Measurements from ENCODE around the gene ORAI2. TPM values are rescaled to one million over a fixed set of nuclear protein-coding genes. Genes with fewer than 3 reads are reported as not detected.

Gene ORAI2
- total RNA-seq: 10 to 100 TPM; 33.9 to 50.5 TPM
- total RNA-seq: 32.8 to 64.7 reads per million in 2 donors

DNA sequence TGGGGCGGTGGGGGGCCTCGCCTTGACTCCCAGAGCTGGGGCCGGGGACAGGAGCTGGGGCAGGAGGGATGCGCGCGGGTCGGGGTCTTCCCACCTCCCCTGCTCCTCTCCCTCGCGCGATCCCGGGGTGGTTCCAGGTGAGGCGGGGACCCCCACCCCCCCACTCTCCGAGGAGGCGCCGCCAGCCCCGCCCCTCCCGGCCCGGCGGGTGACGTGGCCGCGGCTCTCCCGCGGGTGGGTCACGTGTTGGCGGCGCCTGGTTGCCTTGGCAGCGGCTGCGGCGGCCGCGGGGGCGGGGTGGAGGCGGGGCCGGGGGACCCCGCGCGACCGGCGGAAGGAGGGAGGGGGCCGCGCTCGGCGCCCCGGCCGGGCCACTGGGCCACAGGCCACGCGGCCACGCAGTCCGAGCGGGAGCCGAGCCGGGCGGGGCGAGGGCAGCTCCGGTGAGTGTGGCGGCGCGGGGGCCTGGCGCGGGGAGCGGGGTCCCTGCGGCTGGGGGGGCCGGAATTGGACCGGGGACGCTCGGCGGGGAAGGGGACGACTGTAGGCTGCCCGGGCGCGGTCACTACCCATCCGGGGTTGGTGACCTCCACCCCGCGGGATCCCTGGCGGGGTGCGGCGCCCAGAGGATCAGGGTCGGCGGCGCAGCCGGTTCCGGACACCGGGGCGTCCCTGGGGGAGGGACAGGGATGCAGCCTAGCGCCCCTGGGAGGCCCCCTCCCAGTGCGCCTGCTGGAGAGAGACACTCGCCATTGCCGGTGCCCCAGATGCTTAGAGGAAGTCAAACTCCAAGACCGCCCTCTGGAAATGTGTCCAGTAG is at the start of gene ORAI2:
Gene ORAI2, plus strand, starts transcription at position 357 of the 820 bp plus-strand sequence. CDS start 5,382 bp downstream, outside the sequence.
- Mint-ChIP-seq H3K4me3 (peak within 1 kb of the TSS; percentile 93), H3K27ac (peak within 1 kb of the TSS; percentile 100), H3K36me3 (ENCODE audit: low read depth) (no peaks in the 10 kb centered on the region), H3K4me1 (peaks cover 35% of the 10 kb centered on the region), H3K27me3 (no peaks in the 10 kb centered on the region)
- ATAC-seq (peak; percentile 71), DNase-seq (peak; percentile 83 to 89 (median 85))
- H3K9me3 ChIP-seq (ENCODE audit: control insufficient read depth, low read length, poor library complexity, severe bottlenecking): no peaks in the 10 kb centered on the region

DNA sequence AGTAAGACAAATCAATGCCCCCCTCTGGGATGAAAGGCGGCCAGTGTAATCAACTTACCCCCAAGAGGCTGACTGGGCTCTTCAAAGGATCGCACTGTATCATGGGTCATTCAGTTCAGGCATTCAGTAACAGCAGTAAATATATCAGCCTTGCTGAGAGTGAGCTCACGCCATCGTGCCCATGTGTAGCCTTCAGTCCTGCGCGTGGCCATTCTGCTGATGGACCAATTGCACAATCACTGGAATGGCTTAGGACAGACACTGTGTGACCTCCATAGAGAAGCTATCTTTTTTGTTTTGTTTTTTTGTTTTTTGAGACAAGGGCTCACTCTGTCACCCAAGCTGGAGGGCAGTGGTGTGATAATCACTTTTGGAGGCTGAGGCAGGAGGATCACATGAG is 46.3 kb upstream of the ORAI2 start:
- ATAC-seq (no peak), DNase-seq (no peak)
- no peak overlapping the region for H3K27ac Mint-ChIP-seq

DNA sequence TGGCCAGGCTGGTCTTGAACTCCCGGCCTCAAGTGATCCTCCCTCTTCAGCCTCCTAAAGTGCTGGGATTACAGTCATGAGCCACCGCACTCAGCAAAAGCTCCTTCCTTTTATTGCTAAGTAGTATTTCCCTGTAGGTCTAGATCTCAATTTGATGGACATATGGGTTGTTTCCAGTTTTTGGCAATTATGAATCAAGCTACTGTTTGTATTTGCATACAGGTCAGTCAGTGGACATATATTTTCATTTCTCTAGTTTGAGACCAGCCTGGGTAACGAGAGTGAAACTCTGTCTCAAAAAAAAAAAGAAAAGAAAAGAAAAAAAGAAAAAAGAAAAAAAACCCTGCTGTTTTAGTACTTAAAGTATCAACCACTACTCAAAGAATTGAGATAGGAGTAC is 43.6 kb upstream of the ORAI2 start:
- Mint-ChIP-seq H3K4me1 (peaks cover 5% of the 10 kb centered on the region), H3K27me3 (no peaks in the 10 kb centered on the region), H3K36me3 (ENCODE audit: low read depth) (peaks cover 5% of the 10 kb centered on the region), H3K27ac (peak overlapping the region; percentile 89), H3K4me3 (no peak overlapping the region)
- DNase-seq (no peak), ATAC-seq (no peak)
- no peaks in the 10 kb centered on the region for H3K9me3 ChIP-seq (ENCODE audit: control insufficient read depth, low read length, poor library complexity, severe bottlenecking)

More for the DNA sequence above, 46.3 kb upstream of the ORAI2 start:
- no peak overlapping the region for H3K4me3 Mint-ChIP-seq
- H3K4me1 Mint-ChIP-seq: peaks cover 3% of the 10 kb centered on the region
- H3K36me3 Mint-ChIP-seq (ENCODE audit: low read depth): peaks cover 3% of the 10 kb centered on the region
- no peaks in the 10 kb centered on the region for H3K9me3 ChIP-seq (ENCODE audit: control insufficient read depth, low read length, poor library complexity, severe bottlenecking)
- no peaks in the 10 kb centered on the region for H3K27me3 Mint-ChIP-seq

DNA sequence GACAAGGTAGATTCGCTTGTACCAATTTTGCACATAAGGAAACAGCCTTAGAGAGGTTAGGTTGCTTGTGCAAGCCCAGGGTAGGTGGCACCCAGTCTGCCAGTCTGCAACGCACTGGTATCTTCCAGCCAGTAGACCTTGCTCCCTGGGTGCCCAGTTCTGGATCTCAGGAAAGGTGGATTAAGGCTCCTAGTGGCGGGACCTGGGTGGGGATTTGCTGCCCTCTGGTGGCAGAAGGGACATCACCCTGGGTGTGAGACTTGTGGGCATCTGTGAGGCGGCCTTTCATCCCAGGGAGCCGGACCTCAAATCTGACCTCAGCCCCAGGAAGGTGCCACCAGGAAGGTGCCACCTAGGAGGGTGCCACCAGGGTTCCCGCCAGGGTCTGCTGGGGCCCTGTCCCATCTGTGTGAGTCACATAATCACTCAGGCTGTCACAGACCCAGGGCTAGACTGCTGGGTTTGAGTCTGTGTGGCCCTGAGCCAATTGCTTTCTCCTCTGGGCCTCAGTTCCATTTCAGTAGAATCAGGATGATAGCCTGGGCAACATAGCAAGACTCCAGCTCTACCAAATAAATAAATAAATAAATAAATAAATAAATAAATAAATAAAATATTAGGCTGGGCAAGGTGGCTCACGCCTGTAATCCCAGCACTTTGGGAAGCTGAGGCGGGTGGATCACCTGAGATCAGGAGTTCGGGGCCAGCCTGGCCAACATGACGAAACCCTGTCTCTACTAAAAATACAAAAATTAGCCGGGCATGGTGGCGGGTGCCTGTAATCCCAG is 42.5 kb upstream of the ORAI2 start:
- H3K27ac Mint-ChIP-seq: no peak overlapping the region
- DNase-seq (peak; percentile 59 to 63 (median 61)), ATAC-seq (peak; percentile 78)
- peaks cover 5% of the 10 kb centered on the region for H3K36me3 Mint-ChIP-seq (ENCODE audit: low read depth)
- H3K9me3 ChIP-seq (ENCODE audit: control insufficient read depth, low read length, poor library complexity, severe bottlenecking): no peaks in the 10 kb centered on the region
- H3K4me1 Mint-ChIP-seq: peaks cover 10% of the 10 kb centered on the region
- H3K4me3 Mint-ChIP-seq: no peak overlapping the region
- H3K27me3 Mint-ChIP-seq: no peaks in the 10 kb centered on the region

DNA sequence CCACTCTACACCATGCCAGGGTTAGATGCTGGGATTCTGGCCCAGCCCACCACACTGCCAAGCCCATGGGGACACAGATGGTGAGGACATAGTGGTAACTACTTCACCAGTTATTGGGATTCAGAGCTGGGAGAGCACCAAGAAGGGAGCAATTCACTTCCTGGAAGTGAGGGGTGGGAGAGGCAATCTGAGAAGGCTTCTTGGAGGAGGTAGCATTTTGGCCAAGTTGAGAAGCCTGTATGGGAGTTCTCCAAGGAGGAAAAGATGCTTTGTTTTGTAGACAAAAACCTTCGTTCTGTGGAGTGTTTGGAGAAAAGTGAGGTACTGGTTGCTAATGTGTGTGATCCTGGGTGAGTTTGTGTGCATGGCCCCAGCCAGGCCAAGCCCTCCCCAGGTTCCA is 41.0 kb upstream of the ORAI2 start:
- ATAC-seq: no peak
- Mint-ChIP-seq H3K4me1 (peaks cover 16% of the 10 kb centered on the region), H3K36me3 (ENCODE audit: low read depth) (peaks cover 5% of the 10 kb centered on the region), H3K27me3 (no peaks in the 10 kb centered on the region), H3K4me3 (no peak overlapping the region), H3K27ac (no peak overlapping the region)
- no peaks in the 10 kb centered on the region for H3K9me3 ChIP-seq (ENCODE audit: control insufficient read depth, low read length, poor library complexity, severe bottlenecking)
- DNase-seq: no peak

DNA sequence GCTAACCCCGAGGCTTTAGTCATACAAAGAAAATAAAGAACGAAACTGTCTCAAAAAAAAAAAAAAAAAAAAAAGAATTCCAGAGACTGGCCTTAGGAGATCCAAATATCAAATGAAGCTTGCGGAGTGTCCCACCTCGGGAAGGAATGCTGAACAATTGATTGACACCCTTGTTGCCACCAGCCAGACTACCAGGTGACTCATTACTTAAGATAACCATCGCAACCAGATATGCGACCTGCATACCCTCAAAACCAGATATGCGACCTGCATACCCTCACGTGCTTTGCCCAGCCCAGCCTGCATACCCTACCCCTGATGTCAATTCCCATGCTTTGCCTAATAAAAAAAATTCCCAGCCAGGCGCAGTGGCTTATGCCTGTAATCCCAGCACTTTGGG is 39.9 kb upstream of the ORAI2 start:
- Mint-ChIP-seq H3K27me3 (no peaks in the 10 kb centered on the region), H3K27ac (no peak overlapping the region), H3K4me3 (no peak overlapping the region), H3K4me1 (peaks cover 19% of the 10 kb centered on the region), H3K36me3 (ENCODE audit: low read depth) (peaks cover 5% of the 10 kb centered on the region)
- no peak for DNase-seq
- no peak for ATAC-seq
- H3K9me3 ChIP-seq (ENCODE audit: control insufficient read depth, low read length, poor library complexity, severe bottlenecking): no peaks in the 10 kb centered on the region

DNA sequence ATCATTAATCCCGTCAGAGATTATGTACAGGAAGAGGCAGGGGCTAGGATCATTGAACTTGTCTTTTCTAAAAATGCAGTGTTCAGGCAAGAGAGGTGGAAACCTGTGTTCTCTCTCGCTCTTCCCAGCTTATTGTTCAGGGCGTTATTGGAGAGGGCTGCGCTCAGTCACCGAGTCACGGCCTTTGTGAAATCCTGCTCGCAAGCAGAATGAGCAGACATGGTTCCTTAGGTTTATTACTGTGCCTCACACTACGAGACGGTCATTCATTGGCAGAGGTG is 37.8 kb upstream of the ORAI2 start:
- H3K4me1 Mint-ChIP-seq: peaks cover 19% of the 10 kb centered on the region
- DNase-seq (no peak), ATAC-seq (no peak)
- H3K36me3 Mint-ChIP-seq (ENCODE audit: low read depth): peaks cover 5% of the 10 kb centered on the region
- peak overlapping the region; percentile 97 for H3K4me3 Mint-ChIP-seq
- H3K9me3 ChIP-seq (ENCODE audit: control insufficient read depth, low read length, poor library complexity, severe bottlenecking): no peaks in the 10 kb centered on the region
- H3K27me3 Mint-ChIP-seq: no peaks in the 10 kb centered on the region
- peak overlapping the region; percentile 99 for H3K27ac Mint-ChIP-seq

DNA sequence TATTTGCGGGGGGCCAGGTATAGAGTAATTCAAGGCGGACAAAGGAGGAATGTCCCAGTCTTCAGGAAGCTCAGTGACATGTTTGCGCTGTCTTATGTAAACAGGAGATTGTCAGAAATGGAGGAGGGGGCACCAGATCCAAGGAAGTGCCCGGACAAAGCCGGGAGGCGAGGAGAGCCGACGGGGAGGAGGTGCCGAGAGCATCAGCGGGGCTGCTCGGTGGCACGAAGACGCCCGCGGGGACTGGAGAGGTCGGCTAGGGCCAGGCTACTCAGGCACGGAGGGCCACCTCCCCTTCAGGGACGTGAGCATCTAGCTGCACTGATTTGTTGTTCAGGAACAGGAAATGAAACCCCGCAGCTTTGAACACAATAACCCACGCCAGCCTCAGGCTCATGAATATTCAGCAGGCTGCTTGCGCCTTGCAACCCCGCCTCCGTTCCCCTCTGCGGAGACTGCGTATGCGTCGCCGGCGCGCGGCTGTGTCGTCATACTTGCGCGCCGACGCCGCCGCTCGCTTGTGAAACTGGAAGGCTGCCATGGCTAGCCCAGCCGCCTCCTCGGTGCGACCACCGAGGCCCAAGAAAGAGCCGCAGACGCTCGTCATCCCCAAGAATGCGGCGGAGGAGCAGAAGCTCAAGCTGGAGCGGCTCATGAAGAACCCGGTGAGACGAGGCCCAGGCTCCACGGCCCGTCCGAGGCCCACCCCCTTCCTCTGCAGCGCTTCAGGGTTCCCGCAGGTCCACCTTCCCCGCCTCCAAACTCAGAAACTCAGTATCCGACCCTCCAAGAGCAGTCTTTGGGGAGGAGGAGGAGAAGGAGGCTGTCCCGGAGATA is 37.3 kb upstream of the ORAI2 start, which contains the start of gene PRKRIP1:
Gene PRKRIP1, plus strand, starts transcription at position 491 of the 837 bp plus-strand sequence. Its CDS starts 49 bp downstream, at position 540.
- H3K4me3 Mint-ChIP-seq: peak within 1 kb of the TSS; percentile 97

DNA sequence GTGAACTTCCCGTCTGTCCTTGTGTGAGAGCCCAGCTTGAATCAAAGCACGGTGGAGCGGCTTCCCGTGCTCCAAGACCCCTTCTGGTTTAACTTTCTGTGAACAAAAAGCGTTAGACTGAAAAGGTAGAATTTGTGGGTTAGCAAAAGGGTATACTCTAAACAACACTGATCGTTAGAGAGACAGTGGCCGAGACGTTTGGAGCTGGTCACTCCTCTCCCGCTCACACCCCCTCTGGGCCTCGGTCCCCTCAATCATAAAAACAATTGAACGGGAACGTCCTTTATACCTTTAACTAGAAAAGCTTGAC is 36.7 kb upstream of the ORAI2 start:
- no peak for ATAC-seq
- no peaks in the 10 kb centered on the region for H3K27me3 Mint-ChIP-seq
- H3K27ac Mint-ChIP-seq: peak overlapping the region; percentile 99
- DNase-seq: no peak
- H3K9me3 ChIP-seq (ENCODE audit: control insufficient read depth, low read length, poor library complexity, severe bottlenecking): no peaks in the 10 kb centered on the region
- H3K4me3 Mint-ChIP-seq: peak overlapping the region; percentile 97
- peaks cover 7% of the 10 kb centered on the region for H3K36me3 Mint-ChIP-seq (ENCODE audit: low read depth)
- peaks cover 21% of the 10 kb centered on the region for H3K4me1 Mint-ChIP-seq

More for the DNA sequence above, 37.3 kb upstream of the ORAI2 start, which contains the start of gene PRKRIP1:
- peak; percentile 72 to 84 (median 74) for DNase-seq
- Mint-ChIP-seq H3K36me3 (ENCODE audit: low read depth) (peaks cover 7% of the 10 kb centered on the region), H3K27ac (peak within 1 kb of the TSS; percentile 99), H3K27me3 (no peaks in the 10 kb centered on the region), H3K4me1 (peaks cover 21% of the 10 kb centered on the region)
- ATAC-seq: peak; percentile 99
- no peaks in the 10 kb centered on the region for H3K9me3 ChIP-seq (ENCODE audit: control insufficient read depth, low read length, poor library complexity, severe bottlenecking)

DNA sequence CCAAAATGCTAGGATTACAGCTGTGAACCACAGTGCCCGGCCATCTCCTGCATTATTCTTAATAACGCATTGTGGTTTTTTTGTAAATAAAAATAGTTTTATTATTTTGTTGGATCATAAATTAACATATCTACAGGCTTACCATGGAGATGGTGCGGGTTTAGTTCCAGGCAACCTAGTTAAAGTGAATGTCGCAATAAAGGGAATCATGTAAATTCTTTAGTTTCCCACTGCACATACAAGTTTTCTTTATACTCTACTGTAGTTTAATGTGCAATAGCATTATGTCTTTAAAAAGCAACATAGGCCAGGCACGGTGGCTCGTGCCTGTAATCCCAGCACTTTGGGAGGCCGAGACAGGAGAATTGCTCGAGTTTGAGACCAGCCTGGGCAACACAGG is 34.8 kb upstream of the ORAI2 start:
- no peak for ATAC-seq
- DNase-seq: no peak
- Mint-ChIP-seq H3K4me1 (peaks cover 16% of the 10 kb centered on the region), H3K4me3 (no peak overlapping the region), H3K27ac (no peak overlapping the region), H3K27me3 (no peaks in the 10 kb centered on the region), H3K36me3 (ENCODE audit: low read depth) (peaks cover 2% of the 10 kb centered on the region)
- no peaks in the 10 kb centered on the region for H3K9me3 ChIP-seq (ENCODE audit: control insufficient read depth, low read length, poor library complexity, severe bottlenecking)

DNA sequence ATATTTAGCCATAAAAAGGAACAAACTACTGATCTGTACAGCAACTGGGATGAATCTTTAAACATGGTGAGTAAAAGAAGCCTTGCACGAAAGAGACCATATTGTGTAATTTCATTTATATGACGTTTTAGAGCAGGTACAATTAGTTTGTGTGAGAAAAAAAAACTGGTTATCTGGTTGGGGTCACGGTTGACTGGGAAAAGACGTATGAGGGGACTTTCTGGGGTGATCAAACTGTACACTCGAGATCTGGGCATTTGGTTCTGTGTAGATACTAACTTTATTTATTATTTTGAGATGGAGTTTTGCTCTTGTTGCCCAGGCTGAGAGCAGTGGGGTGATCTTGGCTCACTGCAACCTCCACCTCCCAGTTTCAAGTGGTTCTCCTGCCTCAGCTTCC is 33.0 kb upstream of the ORAI2 start:
- no peaks in the 10 kb centered on the region for H3K27me3 Mint-ChIP-seq
- no peaks in the 10 kb centered on the region for H3K9me3 ChIP-seq (ENCODE audit: control insufficient read depth, low read length, poor library complexity, severe bottlenecking)
- no peak overlapping the region for H3K27ac Mint-ChIP-seq
- peaks cover 23% of the 10 kb centered on the region for H3K4me1 Mint-ChIP-seq
- H3K4me3 Mint-ChIP-seq: no peak overlapping the region
- ATAC-seq (no peak), DNase-seq (no peak)
- H3K36me3 Mint-ChIP-seq (ENCODE audit: low read depth): peaks cover 2% of the 10 kb centered on the region

DNA sequence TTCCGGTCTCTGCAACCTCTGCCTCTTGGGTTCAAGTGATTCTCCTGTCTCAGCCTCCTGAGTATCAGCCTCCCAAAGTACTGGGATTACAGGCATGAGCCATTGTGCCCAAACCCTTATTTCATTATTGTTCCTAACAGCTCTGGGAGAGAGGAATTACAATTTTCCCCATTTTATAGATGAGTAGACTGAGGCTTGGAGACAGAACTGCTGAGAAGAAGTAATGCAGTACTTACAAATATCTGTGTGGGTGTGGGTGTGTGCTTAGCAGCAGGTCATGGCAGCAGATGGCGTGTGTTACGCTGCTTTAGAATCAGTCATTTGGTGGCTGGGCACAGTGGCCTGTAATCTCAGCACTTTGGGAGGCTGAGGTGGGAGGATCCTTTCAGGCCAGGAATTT is 29.8 kb upstream of the ORAI2 start:
- H3K4me1 Mint-ChIP-seq: peaks cover 10% of the 10 kb centered on the region
- no peaks in the 10 kb centered on the region for H3K9me3 ChIP-seq (ENCODE audit: control insufficient read depth, low read length, poor library complexity, severe bottlenecking)
- H3K27me3 Mint-ChIP-seq: no peaks in the 10 kb centered on the region
- peaks cover 6% of the 10 kb centered on the region for H3K36me3 Mint-ChIP-seq (ENCODE audit: low read depth)
- H3K4me3 Mint-ChIP-seq: no peak overlapping the region
- DNase-seq (no peak), ATAC-seq (no peak)
- no peak overlapping the region for H3K27ac Mint-ChIP-seq
